MM.1S (cell line): ENCODE data around the gene EML3.

Experiments used
- CTCF ChIP-seq: fragments of 300-600 bp; sonication (generic); IDR thresholded peaks from 2 replicates; pipeline ENCODE4 v1.5.1; 2016; ENCODE audit warnings: antibody characterized with exemption, low read length, mixed read lengths
- EZH2phosphoT487 ChIP-seq: fragments of 300-600 bp; sonication (generic); IDR thresholded peaks from 2 replicates; pipeline ENCODE4 v1.6.1; 2018; ENCODE audit warnings: antibody characterized with exemption, low read length

- no peak for TF ChIP-seq CTCF
- no peak for TF ChIP-seq EZH2phosphoT487
These were observed 12.7 kb downstream of the EML3 start for GRCh38 chr11:62599901-62600300.
